Esophagus muscularis mucosa (tissue), 3 donors: ENCODE results near the gene GAA.

Experiments
- CTCF ChIP-seq, 3 experiments: fragments of 200-600 bp in 2 of 3; fragments of 450-650 bp in 1 of 3; sonication (generic) in 2 of 3; IDR thresholded peaks; one replicate each; pipeline ENCODE4 v1.5.1; 2017 to 2019; ENCODE audit warnings: antibody characterized with exemption in 3 of 3, mild to moderate bottlenecking in 2 of 3, moderate library complexity in 1 of 3
- POLR2A ChIP-seq: fragments of 450-650 bp; IDR thresholded peaks from one replicate; pipeline ENCODE4 v1.6.1; 2017; ENCODE audit warnings: antibody characterized with exemption, moderate library complexity, mild to moderate bottlenecking, low read depth

GRCh38 chr17:80065478-80066170, 35.8 kb upstream of the GAA start:
- TF ChIP-seq CTCF (IDR thresholded peaks at IDR 0.05) (no peak), POLR2A (no peak)
